ENCODE results near the gene AUP1.
A peak's percentile ranks its signal among the peaks of the same experiment; 100 is the strongest.

Gene AUP1

GRCh38 chr2:74538881-74539339 lies 9.4 kb upstream of the AUP1 start:
- Histone ChIP-seq H3K9me3 (ENCODE audit: insufficient read depth, low read length) (no peaks in the 10 kb centered on the region), H3K4me1 (ENCODE audit: low read length) (peaks cover 14% of the 10 kb centered on the region), H3K27me3 (ENCODE audit: low read depth, low read length) (peaks cover 6% of the 10 kb centered on the region; the same call in 1 of the 2 replicates), H3K9ac (ENCODE audit: low read length) (peak overlapping the region; percentile 9; the same call in 1 of the 2 replicates), H3K36me3 (replicated peaks; ENCODE audit: low read depth, low read length) (no peaks in the 10 kb centered on the region), H3K27ac (ENCODE audit: low read length) (no peak overlapping the region), H3K4me3 (ENCODE audit: low read length) (peak overlapping the region; percentile 46), H2AFZ (ENCODE audit: low read depth, low read length) (peak overlapping the region; percentile 75; the same call in 1 of the 2 replicates), H3K4me2 (ENCODE audit: low read length) (peak overlapping the region; percentile 45), H3K79me2 (ENCODE audit: low read length) (no peaks in the 10 kb centered on the region), H4K20me1 (ENCODE audit: insufficient read depth, low read length) (no peaks in the 10 kb centered on the region)
- TF ChIP-seq CTCF (IDR thresholded peaks at IDR 0.05; ENCODE audit: low read depth, low read length) (no peak), EZH2phosphoT487 (IDR thresholded peaks at IDR 0.05; ENCODE audit: low read depth) (no peak)

- peaks cover 14% of the 10 kb centered on the region for H3K4me1 ChIP-seq (ENCODE audit: low read length)
- no peak overlapping the region for H3K4me3 ChIP-seq (ENCODE audit: low read length)
- H2AFZ ChIP-seq (ENCODE audit: low read depth, low read length) = no peak overlapping the region
- H4K20me1 ChIP-seq (ENCODE audit: insufficient read depth, low read length) = no peaks in the 10 kb centered on the region
- no peak overlapping the region for H3K9ac ChIP-seq (ENCODE audit: low read length)
- no peak overlapping the region for H3K4me2 ChIP-seq (ENCODE audit: low read length)
- peaks cover 6% of the 10 kb centered on the region; the same call in 1 of the 2 replicates for H3K27me3 ChIP-seq (ENCODE audit: low read depth, low read length)
- H3K9me3 ChIP-seq (ENCODE audit: insufficient read depth, low read length) = no peaks in the 10 kb centered on the region
- TF ChIP-seq CTCF (IDR thresholded peaks at IDR 0.05; ENCODE audit: low read depth, low read length) (no peak), EZH2phosphoT487 (IDR thresholded peaks at IDR 0.05; ENCODE audit: low read depth) (no peak)
- no peak overlapping the region for H3K27ac ChIP-seq (ENCODE audit: low read length)
- no peaks in the 10 kb centered on the region for H3K79me2 ChIP-seq (ENCODE audit: low read length)
- H3K36me3 ChIP-seq (replicated peaks; ENCODE audit: low read depth, low read length) = peaks cover 6% of the 10 kb centered on the region
Measured at GRCh38 chr2:74537140-74537539, 7.6 kb upstream of the AUP1 start.

DNA sequence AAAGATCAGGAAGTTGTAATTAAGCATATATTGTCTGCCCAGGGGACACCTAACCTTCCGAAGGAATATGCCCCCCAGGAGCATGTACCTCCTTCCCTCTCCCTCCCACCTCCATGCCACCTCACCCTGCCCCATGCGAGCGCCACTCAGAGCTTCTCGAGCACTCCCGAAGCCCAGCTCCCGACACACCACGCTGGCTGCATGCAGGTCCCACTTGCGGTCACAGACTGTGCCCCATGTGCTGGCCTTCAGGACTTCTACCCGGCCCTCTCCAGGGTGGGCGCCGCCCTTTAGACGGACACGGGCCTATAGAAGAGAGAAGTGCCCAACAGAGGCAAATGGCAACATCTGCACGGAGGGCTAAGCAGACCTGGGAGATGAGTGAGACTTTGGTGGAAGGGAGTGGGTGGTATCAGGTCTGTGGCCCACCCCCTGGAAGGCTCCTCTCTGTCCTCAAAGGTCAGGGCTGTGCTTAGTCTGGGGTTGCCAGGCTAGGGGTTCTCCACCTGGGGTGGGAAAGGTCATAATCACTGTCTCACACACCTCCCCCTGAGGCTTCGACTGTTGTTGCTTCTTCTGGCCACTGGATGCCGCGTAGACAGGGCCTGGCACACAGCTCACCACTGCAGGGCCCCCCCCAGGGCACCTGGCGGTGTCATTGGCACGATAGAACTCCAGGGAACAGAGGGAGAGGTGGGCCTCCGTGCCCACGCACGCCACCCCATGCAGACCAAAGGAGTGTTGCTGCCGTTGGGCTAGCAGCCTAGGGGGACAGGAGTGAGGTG lies 6.9 kb upstream of the AUP1 start:
- TF ChIP-seq EZH2phosphoT487 (IDR thresholded peaks at IDR 0.05; ENCODE audit: low read depth) (no peak), CTCF (IDR thresholded peaks at IDR 0.05; ENCODE audit: low read depth, low read length) (no peak)

GRCh38 chr2:74535440-74535965 lies 6.0 kb upstream of the AUP1 start:
- H2AFZ ChIP-seq (ENCODE audit: low read depth, low read length) = no peak overlapping the region
- no peak overlapping the region for H3K4me2 ChIP-seq (ENCODE audit: low read length)
- H3K4me1 ChIP-seq (ENCODE audit: low read length) = peaks cover 28% of the 10 kb centered on the region
- TF ChIP-seq CTCF (IDR thresholded peaks at IDR 0.05; ENCODE audit: low read depth, low read length) (no peak), EZH2phosphoT487 (IDR thresholded peaks at IDR 0.05; ENCODE audit: low read depth) (no peak)
- H3K9ac ChIP-seq (ENCODE audit: low read length) = no peak overlapping the region
- H3K27ac ChIP-seq (ENCODE audit: low read length) = no peak overlapping the region
- H3K4me3 ChIP-seq (ENCODE audit: low read length) = no peak overlapping the region
- peaks cover 16% of the 10 kb centered on the region for H3K36me3 ChIP-seq (replicated peaks; ENCODE audit: low read depth, low read length)
- H4K20me1 ChIP-seq (ENCODE audit: insufficient read depth, low read length) = no peaks in the 10 kb centered on the region
- H3K27me3 ChIP-seq (ENCODE audit: low read depth, low read length) = peaks cover 6% of the 10 kb centered on the region; the same call in 1 of the 2 replicates
- no peaks in the 10 kb centered on the region for H3K9me3 ChIP-seq (ENCODE audit: insufficient read depth, low read length)
- H3K79me2 ChIP-seq (ENCODE audit: low read length) = peaks cover 13% of the 10 kb centered on the region

More for the DNA sequence above, 6.9 kb upstream of the AUP1 start:
- Histone ChIP-seq H3K27me3 (ENCODE audit: low read depth, low read length) (peaks cover 6% of the 10 kb centered on the region; the same call in 1 of the 2 replicates), H3K79me2 (ENCODE audit: low read length) (peaks cover 4% of the 10 kb centered on the region), H4K20me1 (ENCODE audit: insufficient read depth, low read length) (no peaks in the 10 kb centered on the region), H3K4me3 (ENCODE audit: low read length) (no peak overlapping the region), H2AFZ (ENCODE audit: low read depth, low read length) (no peak overlapping the region), H3K4me1 (ENCODE audit: low read length) (peaks cover 20% of the 10 kb centered on the region), H3K9ac (ENCODE audit: low read length) (no peak overlapping the region), H3K4me2 (ENCODE audit: low read length) (no peak overlapping the region), H3K9me3 (ENCODE audit: insufficient read depth, low read length) (no peaks in the 10 kb centered on the region), H3K27ac (ENCODE audit: low read length) (no peak overlapping the region), H3K36me3 (replicated peaks; ENCODE audit: low read depth, low read length) (peaks cover 14% of the 10 kb centered on the region)
